ENCODE results near the gene SLC4A8.
A peak's percentile ranks its signal among the peaks of the same experiment; 100 is the strongest.

The SLC4A8 gene

DNA sequence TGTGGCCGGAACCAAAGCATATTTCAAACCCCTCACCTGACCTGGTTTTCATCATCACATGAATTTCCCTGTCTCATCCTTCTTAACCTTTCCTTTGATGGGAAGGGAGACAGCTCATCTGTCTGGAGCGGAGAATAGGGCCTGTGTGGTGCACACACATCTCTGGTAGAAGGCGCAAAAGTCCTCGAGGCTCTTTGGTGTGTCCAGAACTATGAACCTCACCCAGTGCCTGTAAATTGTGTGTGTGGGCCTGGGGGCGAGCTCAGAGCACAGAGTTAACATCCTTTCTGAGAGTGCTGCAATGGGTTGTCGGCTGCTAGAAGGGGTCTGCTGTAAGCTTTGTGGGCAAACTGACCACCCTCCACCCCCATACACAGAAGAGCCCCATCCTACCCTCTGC lies 34.2 kb upstream of the SLC4A8 start:
- H4K20me1 ChIP-seq (ENCODE audit: insufficient read depth, low read length), result no peaks in the 10 kb centered on the region
- peak overlapping the region; percentile 90 for H2AFZ ChIP-seq (ENCODE audit: low read depth, low read length)
- H3K4me2 ChIP-seq (ENCODE audit: insufficient read depth, low read length), result peak overlapping the region; percentile 95
- H3K4me1 ChIP-seq (ENCODE audit: insufficient read depth, low read length), result peaks cover 95% of the 10 kb centered on the region
- TF ChIP-seq, protein P1, sequence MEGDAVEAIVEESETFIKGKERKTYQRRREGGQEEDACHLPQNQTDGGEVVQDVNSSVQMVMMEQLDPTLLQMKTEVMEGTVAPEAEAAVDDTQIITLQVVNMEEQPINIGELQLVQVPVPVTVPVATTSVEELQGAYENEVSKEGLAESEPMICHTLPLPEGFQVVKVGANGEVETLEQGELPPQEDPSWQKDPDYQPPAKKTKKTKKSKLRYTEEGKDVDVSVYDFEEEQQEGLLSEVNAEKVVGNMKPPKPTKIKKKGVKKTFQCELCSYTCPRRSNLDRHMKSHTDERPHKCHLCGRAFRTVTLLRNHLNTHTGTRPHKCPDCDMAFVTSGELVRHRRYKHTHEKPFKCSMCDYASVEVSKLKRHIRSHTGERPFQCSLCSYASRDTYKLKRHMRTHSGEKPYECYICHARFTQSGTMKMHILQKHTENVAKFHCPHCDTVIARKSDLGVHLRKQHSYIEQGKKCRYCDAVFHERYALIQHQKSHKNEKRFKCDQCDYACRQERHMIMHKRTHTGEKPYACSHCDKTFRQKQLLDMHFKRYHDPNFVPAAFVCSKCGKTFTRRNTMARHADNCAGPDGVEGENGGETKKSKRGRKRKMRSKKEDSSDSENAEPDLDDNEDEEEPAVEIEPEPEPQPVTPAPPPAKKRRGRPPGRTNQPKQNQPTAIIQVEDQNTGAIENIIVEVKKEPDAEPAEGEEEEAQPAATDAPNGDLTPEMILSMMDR (IDR thresholded peaks at IDR 0.05; ENCODE audit: borderline replicate concordance, extremely low read depth, low read length, poor library complexity, severe bottlenecking), result no peak
- TF ChIP-seq EZH2 (IDR thresholded peaks at IDR 0.05; ENCODE audit: borderline replicate concordance, low read depth, low read length, severe bottlenecking), result no peak
- H3K27me3 ChIP-seq (ENCODE audit: insufficient read depth, low read length, poor library complexity), result no peaks in the 10 kb centered on the region
- ATAC-seq (ENCODE audit: insufficient read depth, low read depth), result no peak
- peak overlapping the region; percentile 94 for H3K27ac ChIP-seq (ENCODE audit: low read length)
- H3K4me3 ChIP-seq (ENCODE audit: low read depth in 1 of 2, low read length in 2 of 2), result peak overlapping the region; percentile 59 to 90; a peak in 3 of 4 replicates
- peak overlapping the region; percentile 75 for H3K9ac ChIP-seq (ENCODE audit: low read depth, low read length)
- 0 out of 2 replicates have a peak, but pooled peaks cover 3% of the 10 kb centered on the region for H3K36me3 ChIP-seq (ENCODE audit: insufficient read depth, low read length)
- H3K9me3 ChIP-seq (ENCODE audit: insufficient read depth, low read length, severe bottlenecking), result no peaks in the 10 kb centered on the region
- peaks cover 44% of the 10 kb centered on the region for H3K79me2 ChIP-seq (ENCODE audit: insufficient read depth, low read length)
- peak; percentile 32 for DNase-seq

DNA sequence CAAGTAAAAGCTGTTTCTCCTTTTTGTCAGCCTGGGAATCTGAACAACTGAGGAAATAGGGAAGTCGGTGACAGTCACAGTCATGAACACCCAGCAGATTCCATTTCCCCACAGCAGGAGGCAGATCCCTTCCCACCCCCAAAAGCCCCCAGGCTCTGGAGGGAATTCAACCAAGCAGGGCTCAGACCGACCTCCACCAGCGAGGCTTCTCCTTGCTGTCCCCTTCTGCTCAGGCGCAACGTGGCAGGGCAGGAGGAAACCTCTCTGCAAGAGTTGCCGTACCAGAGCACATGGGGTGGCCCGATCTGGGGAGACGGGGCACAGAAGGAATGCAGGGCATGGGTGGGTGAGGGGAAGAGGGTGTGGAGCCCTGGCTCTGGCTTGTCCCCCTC lies 33.7 kb upstream of the SLC4A8 start:
- H4K20me1 ChIP-seq (ENCODE audit: insufficient read depth, low read length), result no peaks in the 10 kb centered on the region
- no peaks in the 10 kb centered on the region for H3K27me3 ChIP-seq (ENCODE audit: insufficient read depth, low read length, poor library complexity)
- peak overlapping the region; percentile 95 for H3K4me2 ChIP-seq (ENCODE audit: insufficient read depth, low read length)
- peak overlapping the region; percentile 94 for H3K27ac ChIP-seq (ENCODE audit: low read length)
- peaks cover 39% of the 10 kb centered on the region for H3K79me2 ChIP-seq (ENCODE audit: insufficient read depth, low read length)
- DNase-seq, result no peak
- peak overlapping the region; percentile 90 for H2AFZ ChIP-seq (ENCODE audit: low read depth, low read length)
- H3K4me1 ChIP-seq (ENCODE audit: insufficient read depth, low read length), result peaks cover 95% of the 10 kb centered on the region
- peak overlapping the region; percentile 59 to 90; a peak in 3 of 4 replicates for H3K4me3 ChIP-seq (ENCODE audit: low read depth in 1 of 2, low read length in 2 of 2)
- 0 out of 2 replicates have a peak, but pooled peaks cover 3% of the 10 kb centered on the region for H3K36me3 ChIP-seq (ENCODE audit: insufficient read depth, low read length)
- no peak for TF ChIP-seq EZH2 (IDR thresholded peaks at IDR 0.05; ENCODE audit: borderline replicate concordance, low read depth, low read length, severe bottlenecking)
- TF ChIP-seq, protein P1 (IDR thresholded peaks at IDR 0.05; ENCODE audit: borderline replicate concordance, extremely low read depth, low read length, poor library complexity, severe bottlenecking), result no peak
- no peak; the same call in 2 of the 3 replicates for ATAC-seq (ENCODE audit: insufficient read depth, low read depth)
- no peaks in the 10 kb centered on the region for H3K9me3 ChIP-seq (ENCODE audit: insufficient read depth, low read length, severe bottlenecking)
- H3K9ac ChIP-seq (ENCODE audit: low read depth, low read length), result peak overlapping the region; percentile 75

GRCh38 chr12:51391283-51392123 lies 33.1 kb upstream of the SLC4A8 start, which contains the start of gene GALNT6:
TSS of gene GALNT6 (minus strand) at chr12:51391406. CDS start at chr12:51379781, 11,625 bp downstream.
- Histone ChIP-seq H2AFZ (ENCODE audit: low read depth, low read length) (peak within 1 kb of the TSS; percentile 90), H3K79me2 (ENCODE audit: insufficient read depth, low read length) (peaks cover 38% of the 10 kb centered on the region), H3K4me3 (ENCODE audit: low read depth in 1 of 2, low read length in 2 of 2) (peak within 1 kb of the TSS; percentile 59 to 90; a peak in 3 of 4 replicates), H3K27ac (ENCODE audit: low read length) (peak within 1 kb of the TSS; percentile 94), H4K20me1 (ENCODE audit: insufficient read depth, low read length) (no peaks in the 10 kb centered on the region), H3K4me2 (ENCODE audit: insufficient read depth, low read length) (peak within 1 kb of the TSS; percentile 95), H3K4me1 (ENCODE audit: insufficient read depth, low read length) (peaks cover 89% of the 10 kb centered on the region), H3K9me3 (ENCODE audit: insufficient read depth, low read length, severe bottlenecking) (no peaks in the 10 kb centered on the region), H3K27me3 (ENCODE audit: insufficient read depth, low read length, poor library complexity) (no peaks in the 10 kb centered on the region), H3K36me3 (ENCODE audit: insufficient read depth, low read length) (0 out of 2 replicates have a peak, but pooled peaks cover 3% of the 10 kb centered on the region), H3K9ac (ENCODE audit: low read depth, low read length) (peak within 1 kb of the TSS; percentile 75)
- TF ChIP-seq EZH2 (IDR thresholded peaks at IDR 0.05; ENCODE audit: borderline replicate concordance, low read depth, low read length, severe bottlenecking), result no peak
- TF ChIP-seq, protein P1 (IDR thresholded peaks at IDR 0.05; ENCODE audit: borderline replicate concordance, extremely low read depth, low read length, poor library complexity, severe bottlenecking), result no peak
- ATAC-seq (ENCODE audit: insufficient read depth, low read depth) (peak; percentile 68), DNase-seq (peak; percentile 86)

All from DND-41 (cell line).